Activated CD8-positive, alpha-beta T cell treated with anti-CD3 and anti-CD28 coated beads for 36 hours (primary cell): ENCODE measurements around the gene FOXE3. TPM values are rescaled to one million over a fixed set of nuclear protein-coding genes. Genes with fewer than 3 reads are reported as not detected.
A peak's percentile ranks its signal among the peaks of the same experiment; 100 is the strongest.

Source experiments
- ATAC-seq: fragments of 200-7000 bp; cut with Tn5 transposase; one replicate; pipeline ENCODE4 v1.10.0; 2021; ENCODE audit warnings: mild to moderate bottlenecking, moderate library complexity
- CTCF ChIA-PET: fragments of 350-600 bp; sonication (Branson Sonifier 250); formaldehyde crosslinking; loops from one replicate; lab custom pipeline; 2021; ENCODE audit warnings: antibody characterized with exemption; lab: Charles Lee
- POLR2A ChIA-PET: fragments of 350-600 bp; sonication (Branson Sonifier 250); formaldehyde crosslinking; loops from one replicate; lab custom pipeline; 2021; ENCODE audit warnings: antibody characterized with exemption; lab: Charles Lee
- DNase-seq: peaks from one replicate; pipeline ENCODE4 v3.0.0-alpha.2; 2020
- H3K27ac Mint-ChIP-seq: one replicate; pipeline ENCODE4 v1.8.0; 2021; ENCODE audit warnings: mild to moderate bottlenecking, mixed read lengths
- H3K27me3 Mint-ChIP-seq: one replicate; pipeline ENCODE4 v1.8.0; 2021; ENCODE audit warnings: mixed read lengths
- H3K36me3 Mint-ChIP-seq: one replicate; pipeline ENCODE4 v1.8.0; 2021; ENCODE audit warnings: low read depth, mixed read lengths
- H3K4me1 Mint-ChIP-seq: one replicate; pipeline ENCODE4 v1.8.0; 2021; ENCODE audit warnings: low read depth, mixed read lengths
- H3K4me3 Mint-ChIP-seq: one replicate; pipeline ENCODE4 v1.8.0; 2021; ENCODE audit warnings: mild to moderate bottlenecking, moderate library complexity, mixed read lengths
- H3K9me3 Mint-ChIP-seq: one replicate; pipeline ENCODE4 v1.8.0; 2021; ENCODE audit warnings: mixed read lengths
- intact Hi-C: fragments of 100-400 bp; cut with micrococcal nuclease; formaldehyde crosslinking; loops from one replicate; pipeline ENCODE4 v1.10.0; 2022
- total RNA-seq, 2 experiments: library from RNA; stranded (reverse); gene quantifications; one replicate each; pipeline ENCODE4 v1.2.3, GENCODE V29; 2021
- TF ChIP-seq, protein P1 (sequence below): fragments of 200-600 bp; IDR thresholded peaks from one replicate; pipeline ENCODE4 v1.8.0; 2022; ENCODE audit warnings: antibody characterized with exemption, mild to moderate bottlenecking

FOXE3 gene
- total RNA-seq, 2 experiments from 2014 or later: not detected

DNA sequence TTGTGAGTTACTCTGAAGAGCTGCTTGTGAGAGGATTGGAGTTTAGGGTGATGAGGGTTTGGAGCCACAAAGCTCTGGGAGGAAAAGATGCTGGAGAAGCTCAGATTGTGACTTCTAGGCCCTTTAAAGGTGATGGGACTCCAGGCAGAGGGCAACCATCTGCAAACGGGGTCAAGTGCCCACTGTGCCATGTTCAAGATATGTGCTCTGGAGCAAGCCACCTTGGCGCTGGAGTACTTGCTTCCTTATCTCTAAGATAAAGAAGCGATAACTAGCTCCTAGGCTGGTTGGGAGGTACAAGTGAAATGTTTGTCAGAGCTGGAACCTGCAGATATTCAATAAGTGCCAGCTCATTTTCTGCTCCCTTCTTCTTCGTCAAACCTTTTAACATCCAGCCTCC, 14.3 kb upstream of the FOXE3 start:
- H3K27ac Mint-ChIP-seq: no peak overlapping the region
- no peaks in the 10 kb centered on the region for H3K9me3 Mint-ChIP-seq
- no peak for ATAC-seq
- POLR2A ChIA-PET: no interaction called here
- no peaks in the 10 kb centered on the region for H3K4me1 Mint-ChIP-seq
- H3K27me3 Mint-ChIP-seq: peaks cover 15% of the 10 kb centered on the region
- CTCF ChIA-PET: interaction anchor here (0.6 to 1.4 kb wide), 5 partner anchors 14 to 128 kb away, joined by 3 to 5 read pairs (median 3); partner anchors contain the start of gene FOXD2
- H3K36me3 Mint-ChIP-seq: no peaks in the 10 kb centered on the region
- no peak for DNase-seq
- intact Hi-C loops: no loop called here
- H3K4me3 Mint-ChIP-seq: no peak overlapping the region
- TF ChIP-seq, protein P1, sequence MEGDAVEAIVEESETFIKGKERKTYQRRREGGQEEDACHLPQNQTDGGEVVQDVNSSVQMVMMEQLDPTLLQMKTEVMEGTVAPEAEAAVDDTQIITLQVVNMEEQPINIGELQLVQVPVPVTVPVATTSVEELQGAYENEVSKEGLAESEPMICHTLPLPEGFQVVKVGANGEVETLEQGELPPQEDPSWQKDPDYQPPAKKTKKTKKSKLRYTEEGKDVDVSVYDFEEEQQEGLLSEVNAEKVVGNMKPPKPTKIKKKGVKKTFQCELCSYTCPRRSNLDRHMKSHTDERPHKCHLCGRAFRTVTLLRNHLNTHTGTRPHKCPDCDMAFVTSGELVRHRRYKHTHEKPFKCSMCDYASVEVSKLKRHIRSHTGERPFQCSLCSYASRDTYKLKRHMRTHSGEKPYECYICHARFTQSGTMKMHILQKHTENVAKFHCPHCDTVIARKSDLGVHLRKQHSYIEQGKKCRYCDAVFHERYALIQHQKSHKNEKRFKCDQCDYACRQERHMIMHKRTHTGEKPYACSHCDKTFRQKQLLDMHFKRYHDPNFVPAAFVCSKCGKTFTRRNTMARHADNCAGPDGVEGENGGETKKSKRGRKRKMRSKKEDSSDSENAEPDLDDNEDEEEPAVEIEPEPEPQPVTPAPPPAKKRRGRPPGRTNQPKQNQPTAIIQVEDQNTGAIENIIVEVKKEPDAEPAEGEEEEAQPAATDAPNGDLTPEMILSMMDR: no peak

DNA sequence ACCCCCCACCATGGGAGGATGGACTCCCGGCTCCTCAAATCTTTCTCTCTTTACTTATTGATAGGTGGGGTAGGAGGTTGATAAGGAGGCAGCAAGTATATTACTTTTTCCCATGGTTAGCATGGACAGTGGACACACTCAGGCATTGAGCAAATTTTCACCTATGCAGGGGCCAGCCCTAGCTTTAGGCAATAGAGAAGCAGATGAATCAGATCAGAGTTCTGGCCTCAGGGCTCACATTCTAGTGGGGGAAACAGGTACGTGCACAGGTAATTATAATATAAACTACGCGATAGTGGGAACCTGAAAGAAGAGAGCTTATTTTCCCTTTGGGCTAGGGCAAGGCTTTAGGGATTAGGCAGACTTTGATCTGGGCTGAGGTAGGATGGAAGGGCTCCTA, 13.5 kb upstream of the FOXE3 start:
- ATAC-seq: no peak
- peaks cover 14% of the 10 kb centered on the region for H3K27me3 Mint-ChIP-seq
- no peaks in the 10 kb centered on the region for H3K4me1 Mint-ChIP-seq
- no peak overlapping the region for H3K4me3 Mint-ChIP-seq
- ChIA-PET POLR2A (no interaction called here), CTCF (interaction anchor here (0.6 to 1.0 kb wide), 4 partner anchors 14 to 35 kb away, joined by 3 to 4 read pairs (median 3); partner anchors contain the start of gene FOXD2)
- no peak overlapping the region for H3K27ac Mint-ChIP-seq
- DNase-seq: no peak
- intact Hi-C loops: no loop called here
- no peaks in the 10 kb centered on the region for H3K36me3 Mint-ChIP-seq
- no peaks in the 10 kb centered on the region for H3K9me3 Mint-ChIP-seq
- TF ChIP-seq, protein P1: no peak

DNA sequence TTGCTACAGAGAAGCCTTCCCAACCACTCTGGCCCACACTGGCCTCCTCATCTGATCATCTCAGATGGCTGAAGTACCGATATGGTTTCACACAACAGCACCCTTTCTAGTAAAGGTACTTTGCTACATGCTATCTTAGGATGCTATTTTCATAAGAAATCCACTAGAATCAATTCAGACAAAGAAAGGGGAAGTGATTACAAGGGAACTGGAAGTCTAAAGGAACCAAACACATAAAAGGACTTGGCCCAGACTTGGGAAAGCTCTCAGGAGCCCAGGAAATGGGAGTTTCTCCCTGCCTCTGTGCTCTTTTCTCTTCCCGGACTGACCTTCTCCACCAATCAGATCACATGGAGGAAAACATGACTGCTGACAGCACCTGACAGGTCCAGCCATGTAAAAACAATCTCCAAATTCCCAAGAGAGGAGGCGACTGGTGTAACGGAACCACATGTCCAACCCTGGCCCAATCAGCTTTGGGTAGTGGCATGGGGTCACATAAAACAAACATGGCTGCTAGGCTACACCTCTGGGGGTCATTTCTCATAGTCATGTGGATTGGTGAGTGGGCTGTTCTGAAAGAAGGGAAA, 12.7 kb upstream of the FOXE3 start:
- no peaks in the 10 kb centered on the region for H3K4me1 Mint-ChIP-seq
- DNase-seq (no peak), ATAC-seq (no peak)
- TF ChIP-seq, protein P1: no peak
- H3K27ac Mint-ChIP-seq: no peak overlapping the region
- H3K9me3 Mint-ChIP-seq: no peaks in the 10 kb centered on the region
- peaks cover 14% of the 10 kb centered on the region for H3K27me3 Mint-ChIP-seq
- intact Hi-C loops: no loop called here
- no peak overlapping the region for H3K4me3 Mint-ChIP-seq
- POLR2A ChIA-PET: no interaction called here
- CTCF ChIA-PET: no interaction called here
- H3K36me3 Mint-ChIP-seq: no peaks in the 10 kb centered on the region

DNA sequence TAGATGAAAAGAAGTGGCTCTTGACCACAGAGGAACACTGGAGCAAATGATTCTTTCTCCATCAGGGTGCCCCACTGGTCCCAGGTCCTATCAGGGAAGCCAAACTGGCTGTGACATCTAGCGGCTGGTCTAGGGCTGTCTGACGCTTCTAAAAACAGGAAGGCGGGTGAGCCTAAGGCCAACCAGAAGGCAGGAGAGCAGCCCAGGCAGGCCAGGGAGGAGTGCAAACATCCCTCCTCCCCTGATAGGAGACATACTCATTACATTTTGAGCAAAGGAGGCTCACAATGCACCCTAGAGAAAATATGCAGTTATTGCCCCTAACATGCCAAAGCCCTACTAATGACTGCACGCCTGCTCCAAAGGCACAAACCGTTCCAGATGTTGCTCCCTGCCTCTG, 10.4 kb upstream of the FOXE3 start:
- intact Hi-C loops: no loop called here
- Mint-ChIP-seq H3K4me3 (no peak overlapping the region), H3K27me3 (peaks cover 12% of the 10 kb centered on the region), H3K4me1 (no peaks in the 10 kb centered on the region), H3K27ac (no peak overlapping the region), H3K36me3 (no peaks in the 10 kb centered on the region), H3K9me3 (no peaks in the 10 kb centered on the region)
- POLR2A ChIA-PET: no interaction called here
- peak; percentile 4 for DNase-seq
- TF ChIP-seq, protein P1: no peak
- no peak for ATAC-seq
- CTCF ChIA-PET: no interaction called here

DNA sequence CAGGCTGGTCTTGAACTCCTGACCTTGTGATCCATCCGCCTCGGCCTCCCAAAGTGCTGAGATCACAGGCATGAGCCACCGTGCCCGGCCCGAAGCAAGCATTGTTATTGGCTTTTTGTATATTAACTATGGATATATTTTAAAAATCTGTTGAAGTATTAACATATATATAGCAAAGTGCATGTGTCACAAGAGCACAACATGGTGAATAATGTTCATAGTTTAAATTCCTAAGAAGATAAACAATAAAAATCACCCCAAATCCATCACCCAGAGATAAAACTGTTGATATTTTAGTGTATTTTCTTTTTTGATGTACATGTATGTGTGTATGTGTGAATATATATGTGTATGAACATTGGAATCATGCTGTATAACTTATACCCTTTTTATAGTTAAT, 9.1 kb upstream of the FOXE3 start:
- TF ChIP-seq, protein P1: no peak
- Mint-ChIP-seq H3K4me1 (no peaks in the 10 kb centered on the region), H3K27ac (no peak overlapping the region), H3K27me3 (peaks cover 8% of the 10 kb centered on the region), H3K4me3 (no peak overlapping the region), H3K9me3 (no peaks in the 10 kb centered on the region), H3K36me3 (no peaks in the 10 kb centered on the region)
- CTCF ChIA-PET: no interaction called here
- DNase-seq: no peak
- POLR2A ChIA-PET: no interaction called here
- intact Hi-C loops: no loop called here
- ATAC-seq: no peak
